ENCODE data around the gene CERCAM.

GRCh38 chr9:128454991-128455390 is 34.3 kb downstream of the CERCAM start:
- TF ChIP-seq POLR2A (IDR thresholded peaks at IDR 0.05; ENCODE audit: low read length) (no peak), GATA1 (IDR thresholded peaks at IDR 0.05; ENCODE audit: low read depth, low read length) (no peak)

All from erythroblast (primary cell).